Tibial nerve (tissue), 4 donors: ENCODE results near the gene ATP6V0E1. TPM values are rescaled to one million over a fixed set of nuclear protein-coding genes. Genes with fewer than 3 reads are reported as not detected.

ENCODE experiments used
- DNase-seq, 2 donors: peaks; one replicate each; pipeline ENCODE4 v3.0.0-alpha.2; 2019; ENCODE audit warnings: low spot score in 2 of 2
- H3K27ac ChIP-seq, 4 donors: fragments of 200-600 bp; sonication (generic) in 3 of 4; one replicate each; pipeline ENCODE4 v1.5.1; 2017 to 2019; ENCODE audit warnings: mild to moderate bottlenecking in 1 of 4
- H3K27me3 ChIP-seq, 2 donors: fragments of 200-600 bp; sonication (generic) in 1 of 2; one replicate each; pipeline versions ENCODE4 v1.5.1 to v1.6.0; 2017 to 2019
- H3K36me3 ChIP-seq, 3 donors: fragments of 200-600 bp; sonication (generic); one replicate each; pipeline ENCODE4 v1.5.1; 2018 to 2019
- H3K4me1 ChIP-seq, 4 donors: fragments of 200-600 bp; sonication (generic) in 3 of 4; one replicate each; pipeline ENCODE4 v1.5.1; 2017 to 2019
- H3K4me3 ChIP-seq, 4 donors: fragments of 200-600 bp; sonication (generic) in 3 of 4; one replicate each; pipeline ENCODE4 v1.5.1; 2017 to 2019; ENCODE audit warnings: mild to moderate bottlenecking in 1 of 4, moderate library complexity in 1 of 4
- H3K9me3 ChIP-seq, 4 donors: fragments of 200-600 bp; sonication (generic) in 3 of 4; one replicate each; pipeline ENCODE4 v1.5.1; 2017 to 2019
- EP300 ChIP-seq, 2 donors: sonication (generic); formaldehyde crosslinking; IDR thresholded peaks; one replicate each; pipeline ENCODE4 v1.6.1; 2017; ENCODE audit warnings: antibody characterized with exemption in 2 of 2, mild to moderate bottlenecking in 1 of 2
- POLR2A ChIP-seq, 2 donors: fragments of 450-650 bp; IDR thresholded peaks; one replicate each; pipeline ENCODE4 v1.6.1; 2017; ENCODE audit warnings: antibody characterized with exemption in 2 of 2, mild to moderate bottlenecking in 2 of 2, moderate library complexity in 2 of 2
- WGBS, 2 donors: methylation state at CpG; one replicate each; pipeline ENCODE4 v1.1.5; 2018; 5-methylcytosine and 5-hydroxymethylcytosine counted together
- total RNA-seq, 4 donors: library from RNA; depleted of rRNA; stranded (reverse); fragments of >200 nt; gene quantifications; one replicate each; pipeline ENCODE4 v1.1.0, GENCODE V29; 2016
- TF ChIP-seq, protein P1 (sequence below), 5 experiments: fragments of 200-600 bp in 3 of 5; fragments of 450-650 bp in 2 of 5; sonication (generic) in 3 of 5; IDR thresholded peaks; one replicate each; pipeline ENCODE4 v1.5.1; 2016 to 2019; ENCODE audit warnings: antibody characterized with exemption in 5 of 5, mild to moderate bottlenecking in 3 of 5, moderate library complexity in 2 of 5

Gene ATP6V0E1
- 100 to 1,000 TPM in 1 of 4 donors, 10 to 100 TPM in 3; 88.8 to 121 (median 92.0) TPM for total RNA-seq

DNA sequence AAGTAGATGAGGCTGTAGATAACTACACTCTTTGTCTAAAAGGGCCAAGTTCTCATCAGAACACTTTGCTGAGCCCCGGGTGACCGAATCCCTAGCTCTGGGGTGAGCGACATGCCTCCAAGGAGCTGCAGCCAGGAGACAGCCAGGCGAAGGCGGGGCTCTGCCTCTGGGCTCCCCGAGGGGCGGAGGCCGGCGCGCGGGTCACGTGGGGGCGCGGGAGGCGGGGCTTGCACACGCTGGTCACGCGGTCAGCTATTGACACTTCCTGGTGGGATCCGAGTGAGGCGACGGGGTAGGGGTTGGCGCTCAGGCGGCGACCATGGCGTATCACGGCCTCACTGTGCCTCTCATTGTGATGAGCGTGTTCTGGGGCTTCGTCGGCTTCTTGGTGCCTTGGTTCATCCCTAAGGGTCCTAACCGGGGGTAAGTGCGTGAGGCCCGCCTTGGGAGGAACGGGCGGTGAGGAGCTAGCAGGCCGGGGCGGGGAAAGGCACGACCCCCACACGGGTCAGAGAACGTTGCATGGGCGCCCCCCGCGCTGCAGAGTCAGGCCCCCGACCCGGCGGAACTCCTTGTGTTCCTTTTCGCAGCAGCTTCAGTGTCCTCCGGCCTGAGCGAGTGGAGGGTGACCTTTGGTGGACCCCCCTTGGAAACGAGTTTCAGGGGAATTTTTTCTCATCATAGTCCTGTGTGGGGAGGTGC is at the start of gene ATP6V0E1:
TSS of gene ATP6V0E1 (plus strand) at position 230 of the 702 bp plus-strand sequence. CDS start at position 320, 90 bp downstream.
- Histone ChIP-seq H3K9me3 (no peaks in the 10 kb centered on the region), H3K4me3 (peak within 1 kb of the TSS; percentile 54 to 99 (median 72)), H3K27me3 (no peaks in the 10 kb centered on the region), H3K27ac (peak within 1 kb of the TSS; percentile 89 to 100 (median 95)), H3K4me1 (peaks cover 0 to 37% (median 17%) of the 10 kb centered on the region in 4 donors), H3K36me3 (peaks cover 0 to 24% (median 0%) of the 10 kb centered on the region in 3 donors)
- WGBS, 2 donors = 0 to 1% methylated on average over 16 to 40 of the region's 49 CpGs
- TF ChIP-seq POLR2A (IDR thresholded peaks at IDR 0.05) (peak; percentile 93), EP300 (IDR thresholded peaks at IDR 0.05) (peak; percentile 84 to 97)
- TF ChIP-seq, protein P1, sequence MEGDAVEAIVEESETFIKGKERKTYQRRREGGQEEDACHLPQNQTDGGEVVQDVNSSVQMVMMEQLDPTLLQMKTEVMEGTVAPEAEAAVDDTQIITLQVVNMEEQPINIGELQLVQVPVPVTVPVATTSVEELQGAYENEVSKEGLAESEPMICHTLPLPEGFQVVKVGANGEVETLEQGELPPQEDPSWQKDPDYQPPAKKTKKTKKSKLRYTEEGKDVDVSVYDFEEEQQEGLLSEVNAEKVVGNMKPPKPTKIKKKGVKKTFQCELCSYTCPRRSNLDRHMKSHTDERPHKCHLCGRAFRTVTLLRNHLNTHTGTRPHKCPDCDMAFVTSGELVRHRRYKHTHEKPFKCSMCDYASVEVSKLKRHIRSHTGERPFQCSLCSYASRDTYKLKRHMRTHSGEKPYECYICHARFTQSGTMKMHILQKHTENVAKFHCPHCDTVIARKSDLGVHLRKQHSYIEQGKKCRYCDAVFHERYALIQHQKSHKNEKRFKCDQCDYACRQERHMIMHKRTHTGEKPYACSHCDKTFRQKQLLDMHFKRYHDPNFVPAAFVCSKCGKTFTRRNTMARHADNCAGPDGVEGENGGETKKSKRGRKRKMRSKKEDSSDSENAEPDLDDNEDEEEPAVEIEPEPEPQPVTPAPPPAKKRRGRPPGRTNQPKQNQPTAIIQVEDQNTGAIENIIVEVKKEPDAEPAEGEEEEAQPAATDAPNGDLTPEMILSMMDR (IDR thresholded peaks at IDR 0.05) = no peak
- peak; percentile 93 to 94 for DNase-seq

DNA sequence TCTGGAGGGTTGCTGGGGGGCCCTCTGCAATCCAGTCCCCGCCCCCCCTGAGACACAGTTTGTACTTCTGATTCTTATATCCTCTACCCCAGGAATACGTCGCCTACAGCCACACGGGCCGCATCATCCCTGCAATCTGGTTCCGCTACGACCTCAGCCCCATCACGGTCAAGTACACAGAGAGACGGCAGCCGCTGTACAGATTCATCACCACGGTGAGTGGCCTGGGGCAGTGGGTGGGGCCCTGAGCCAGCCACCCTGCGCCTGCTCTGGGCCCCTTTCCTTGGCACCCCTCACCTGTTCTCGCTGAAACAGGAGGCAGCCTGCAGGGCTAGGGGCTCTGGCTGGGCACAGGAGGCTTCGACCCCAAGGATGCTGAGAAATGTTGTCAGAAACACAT is 48.5 kb upstream of the ATP6V0E1 start:
- no peak overlapping the region for H3K27ac ChIP-seq
- H3K36me3 ChIP-seq = peaks cover 0 to 60% (median 16%) of the 10 kb centered on the region in 3 donors
- H3K9me3 ChIP-seq = no peaks in the 10 kb centered on the region
- no peaks in the 10 kb centered on the region for H3K27me3 ChIP-seq
- no peak for TF ChIP-seq POLR2A (IDR thresholded peaks at IDR 0.05)
- TF ChIP-seq EP300 (IDR thresholded peaks at IDR 0.05) = no peak
- TF ChIP-seq, protein P1 (IDR thresholded peaks at IDR 0.05) = no peak
- H3K4me1 ChIP-seq = peaks cover 0 to 19% (median 12%) of the 10 kb centered on the region in 4 donors
- no peak for DNase-seq
- no peak overlapping the region for H3K4me3 ChIP-seq
- WGBS, 2 donors = 82 to 85% methylated on average over 14 of the region's 14 CpGs

DNA sequence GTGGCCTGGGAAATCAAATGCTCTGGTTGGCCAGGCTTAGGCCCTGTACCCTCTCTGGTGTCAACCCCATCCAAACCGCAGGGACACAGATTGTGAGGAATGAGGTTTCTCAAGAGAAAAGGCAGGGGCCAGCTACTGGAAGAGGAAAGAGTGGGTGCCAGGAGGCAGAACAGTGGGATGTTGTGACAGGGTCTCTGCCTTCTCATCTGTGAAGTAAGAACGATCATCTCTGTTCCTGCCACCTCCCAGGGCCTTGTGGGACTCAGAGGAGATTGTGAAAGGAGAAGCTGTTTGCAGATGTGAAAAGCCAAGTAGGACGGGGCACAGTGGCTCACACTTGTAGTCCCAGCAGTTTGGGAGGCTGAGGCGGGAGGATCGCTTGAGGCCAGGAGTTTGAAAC is 47.2 kb upstream of the ATP6V0E1 start:
- H3K9me3 ChIP-seq = no peaks in the 10 kb centered on the region
- H3K4me1 ChIP-seq = peaks cover 0 to 11% (median 9%) of the 10 kb centered on the region in 4 donors
- WGBS, 2 donors = 93 to 94% methylated on average over 5 of the region's 5 CpGs
- H3K4me3 ChIP-seq = no peak overlapping the region
- no peak overlapping the region for H3K27ac ChIP-seq
- DNase-seq = no peak
- peaks cover 0 to 67% (median 16%) of the 10 kb centered on the region in 3 donors for H3K36me3 ChIP-seq
- no peaks in the 10 kb centered on the region for H3K27me3 ChIP-seq
- no peak for TF ChIP-seq POLR2A (IDR thresholded peaks at IDR 0.05)
- TF ChIP-seq, protein P1 (IDR thresholded peaks at IDR 0.05) = no peak
- no peak for TF ChIP-seq EP300 (IDR thresholded peaks at IDR 0.05)

DNA sequence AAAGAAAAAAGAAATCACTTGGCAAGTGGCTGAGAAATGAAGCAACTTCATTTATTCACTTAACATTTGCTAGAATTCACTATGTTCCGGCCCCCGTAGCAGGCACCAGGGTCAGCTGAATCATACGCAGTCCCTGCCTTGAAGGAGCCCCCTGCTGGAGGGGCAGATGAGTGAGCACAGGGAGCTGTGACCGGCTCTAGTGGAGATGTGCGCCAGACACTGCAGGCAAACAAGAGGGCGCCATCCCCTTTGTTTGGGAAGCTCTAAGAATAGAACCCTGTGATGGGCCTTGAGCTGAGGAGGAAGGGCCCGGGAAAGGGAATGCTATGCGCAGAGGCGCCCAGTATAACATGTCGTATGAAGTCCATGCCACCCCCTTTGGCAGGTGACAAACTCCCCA is 44.5 kb upstream of the ATP6V0E1 start:
- Histone ChIP-seq H3K4me3 (no peak overlapping the region), H3K36me3 (peaks cover 0 to 94% (median 16%) of the 10 kb centered on the region in 3 donors), H3K4me1 (no peaks in the 10 kb centered on the region), H3K27ac (no peak overlapping the region), H3K9me3 (no peaks in the 10 kb centered on the region), H3K27me3 (no peaks in the 10 kb centered on the region)
- TF ChIP-seq, protein P1 (IDR thresholded peaks at IDR 0.05) = peak in 1 of 5 experiments; percentile 7
- no peak for TF ChIP-seq EP300 (IDR thresholded peaks at IDR 0.05)
- 82 to 83% methylated on average over 10 of the region's 10 CpGs for WGBS, 2 donors
- DNase-seq = no peak

DNA sequence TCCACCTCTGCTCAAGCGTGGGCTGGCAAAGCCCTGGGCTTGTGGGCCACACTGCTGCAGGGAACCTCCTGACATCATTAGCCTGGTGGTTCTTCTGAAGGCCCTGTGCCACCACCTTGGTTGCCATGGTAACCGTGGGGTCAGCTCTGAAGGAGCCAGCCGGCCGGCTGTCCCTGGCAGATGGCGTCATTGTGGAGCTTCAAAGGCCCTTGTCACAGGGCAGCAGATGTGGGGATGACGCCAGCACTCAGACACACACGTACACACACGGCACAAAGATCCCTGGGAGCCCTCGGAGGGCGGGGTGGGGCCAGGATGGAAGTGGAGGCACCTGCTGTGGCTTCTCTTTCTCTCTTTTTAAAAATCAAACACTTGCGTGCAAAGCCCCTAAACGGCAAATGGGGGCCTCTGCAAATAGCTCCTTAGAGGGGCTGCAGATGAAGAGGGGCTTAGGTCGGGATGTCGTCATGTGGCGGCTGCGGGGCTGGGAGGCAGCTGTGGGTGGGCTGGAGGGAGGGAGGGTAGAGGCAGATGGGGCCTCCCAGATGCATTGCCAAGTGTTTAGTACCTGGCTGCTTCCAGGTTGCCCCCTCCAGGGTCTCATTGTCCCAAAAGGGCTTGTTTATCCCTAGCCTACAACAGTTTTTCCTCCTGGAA is 43.8 kb upstream of the ATP6V0E1 start:
- no peak overlapping the region for H3K4me3 ChIP-seq
- TF ChIP-seq POLR2A (IDR thresholded peaks at IDR 0.05) (no peak), EP300 (IDR thresholded peaks at IDR 0.05) (no peak)
- TF ChIP-seq, protein P1 (IDR thresholded peaks at IDR 0.05) = no peak
- H3K9me3 ChIP-seq = no peaks in the 10 kb centered on the region
- no peak for DNase-seq
- H3K36me3 ChIP-seq = peaks cover 0 to 94% (median 10%) of the 10 kb centered on the region in 3 donors
- no peaks in the 10 kb centered on the region for H3K4me1 ChIP-seq
- H3K27me3 ChIP-seq = no peaks in the 10 kb centered on the region
- no peak overlapping the region for H3K27ac ChIP-seq
- 61 to 66% methylated on average over 13 to 16 of the region's 16 CpGs for WGBS, 2 donors
